ENCODE data around the gene OXT. TPM values are rescaled to one million over a fixed set of nuclear protein-coding genes. Genes with fewer than 3 reads are reported as not detected.
"Not testable (repeated sequence)": the region's sequence is repeated elsewhere in the genome, so short reads cannot be mapped to it uniquely, and the experiment has no call there.

Gene OXT
- total and polyA plus RNA-seq, 9 donors = 0.61 to 0.86 TPM; not detected in 7

DNA sequence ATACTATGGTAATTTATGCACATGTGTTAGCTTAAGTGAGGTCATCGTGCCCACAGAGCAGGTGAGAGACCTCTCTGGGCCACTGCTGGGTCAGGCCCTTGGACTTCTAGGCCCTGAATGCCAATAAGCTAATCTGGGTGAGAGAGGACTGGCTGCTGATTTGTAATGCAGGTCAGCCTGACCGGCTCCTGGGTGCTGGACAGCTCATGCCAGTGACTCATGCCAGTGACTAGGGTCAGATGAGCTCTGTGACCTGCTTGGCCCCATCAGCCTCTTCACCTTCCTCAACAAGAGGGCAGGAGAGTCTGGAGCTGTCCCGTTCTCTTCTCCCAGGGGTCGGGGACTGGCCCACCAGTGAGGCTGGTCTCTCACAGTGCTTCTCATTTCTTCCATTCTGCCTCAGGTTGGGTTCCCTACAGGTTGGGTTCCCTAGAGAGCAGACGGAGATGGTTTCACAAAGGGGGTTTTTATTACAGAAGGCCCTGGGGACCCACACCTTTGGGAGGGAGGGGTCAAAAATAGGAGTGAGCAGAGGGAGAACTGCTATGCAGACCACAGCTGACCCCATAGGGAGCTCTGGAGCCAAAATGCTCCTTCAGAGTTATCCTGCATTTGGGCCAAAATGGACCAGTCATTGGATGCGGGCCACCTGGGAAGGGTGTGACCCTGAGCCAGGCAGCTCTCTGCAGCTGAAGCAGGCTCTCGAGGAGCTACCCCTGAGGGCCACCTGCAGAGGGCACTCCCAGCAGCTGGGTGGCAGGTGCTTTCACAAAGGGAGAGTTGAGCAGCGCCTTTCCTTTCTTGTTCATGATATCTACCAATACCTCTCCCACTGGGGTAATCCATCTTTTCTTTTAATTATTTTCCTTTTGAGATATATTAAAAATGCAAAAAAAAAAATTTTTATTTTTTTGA, 2.2 kb upstream of the OXT start:
- no peak overlapping the region for H3K27ac ChIP-seq
- no peaks in the 10 kb centered on the region for H3K4me1 ChIP-seq (ENCODE audit: insufficient read depth)
- intact Hi-C loops (cut with DNase I) = no loop called here
- no peak overlapping the region for H3K4me3 ChIP-seq
- WGBS, 3 donors = 79 to 86% (median 86%) methylated on average over 8 of the region's 8 CpGs
- H3K27me3 ChIP-seq = no peaks in the 10 kb centered on the region
- DNase-seq = no peak
- H3K36me3 ChIP-seq = no peaks in the 10 kb centered on the region
- H3K9me3 ChIP-seq = no peaks in the 10 kb centered on the region
- TF ChIP-seq EP300 (IDR thresholded peaks at IDR 0.05) (no peak), POLR2A (IDR thresholded peaks at IDR 0.05) (no peak)
- TF ChIP-seq, protein P1, sequence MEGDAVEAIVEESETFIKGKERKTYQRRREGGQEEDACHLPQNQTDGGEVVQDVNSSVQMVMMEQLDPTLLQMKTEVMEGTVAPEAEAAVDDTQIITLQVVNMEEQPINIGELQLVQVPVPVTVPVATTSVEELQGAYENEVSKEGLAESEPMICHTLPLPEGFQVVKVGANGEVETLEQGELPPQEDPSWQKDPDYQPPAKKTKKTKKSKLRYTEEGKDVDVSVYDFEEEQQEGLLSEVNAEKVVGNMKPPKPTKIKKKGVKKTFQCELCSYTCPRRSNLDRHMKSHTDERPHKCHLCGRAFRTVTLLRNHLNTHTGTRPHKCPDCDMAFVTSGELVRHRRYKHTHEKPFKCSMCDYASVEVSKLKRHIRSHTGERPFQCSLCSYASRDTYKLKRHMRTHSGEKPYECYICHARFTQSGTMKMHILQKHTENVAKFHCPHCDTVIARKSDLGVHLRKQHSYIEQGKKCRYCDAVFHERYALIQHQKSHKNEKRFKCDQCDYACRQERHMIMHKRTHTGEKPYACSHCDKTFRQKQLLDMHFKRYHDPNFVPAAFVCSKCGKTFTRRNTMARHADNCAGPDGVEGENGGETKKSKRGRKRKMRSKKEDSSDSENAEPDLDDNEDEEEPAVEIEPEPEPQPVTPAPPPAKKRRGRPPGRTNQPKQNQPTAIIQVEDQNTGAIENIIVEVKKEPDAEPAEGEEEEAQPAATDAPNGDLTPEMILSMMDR (IDR thresholded peaks at IDR 0.05) = no peak

DNA sequence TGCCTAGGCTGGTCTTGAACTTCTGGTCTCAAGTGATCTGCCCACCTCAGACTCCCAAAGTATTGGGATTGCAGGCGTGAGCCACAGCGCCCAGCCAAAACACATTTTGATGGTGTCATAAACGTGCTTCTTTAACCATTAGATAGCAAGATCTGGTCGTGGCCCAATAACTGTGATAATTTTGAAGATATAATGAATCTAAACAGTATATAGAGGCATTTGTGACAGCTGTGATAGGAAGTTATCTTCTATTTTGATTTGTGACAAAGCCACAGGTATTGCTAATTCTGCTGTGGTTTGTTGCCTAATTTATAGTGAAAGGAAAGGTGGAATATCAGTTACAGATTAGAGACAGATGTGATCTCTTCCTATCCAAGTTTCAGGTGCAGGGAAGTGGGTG, 695 bp upstream of the OXT start:
- Histone ChIP-seq H3K27me3 (no peaks in the 10 kb centered on the region), H3K27ac (no peak overlapping the region), H3K4me1 (ENCODE audit: insufficient read depth) (no peaks in the 10 kb centered on the region), H3K36me3 (no peaks in the 10 kb centered on the region), H3K4me3 (no peak overlapping the region), H3K9me3 (no peaks in the 10 kb centered on the region)
- TF ChIP-seq, protein P1 (IDR thresholded peaks at IDR 0.05) = no peak
- TF ChIP-seq POLR2A (IDR thresholded peaks at IDR 0.05) = no peak
- WGBS, 3 donors = 83 to 87% (median 84%) methylated on average over 4 of the region's 4 CpGs
- DNase-seq = no peak
- intact Hi-C loops (cut with DNase I) = no loop called here

DNA sequence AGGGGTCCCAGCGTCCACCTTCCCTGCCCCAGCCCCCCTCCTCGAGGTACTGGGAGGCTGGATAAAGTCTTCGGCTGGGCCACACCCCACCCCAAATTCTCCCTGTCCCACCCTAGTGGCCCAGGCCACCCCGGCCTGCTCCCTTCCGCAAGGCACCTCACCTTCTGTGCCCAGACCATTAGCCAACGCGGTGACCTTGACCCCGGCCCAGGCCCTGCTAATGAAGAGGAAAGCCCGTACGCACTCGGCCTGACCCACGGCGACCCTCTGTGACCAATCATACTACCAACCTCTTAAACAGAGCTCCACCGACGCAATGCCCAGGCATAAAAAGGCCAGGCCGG, 182 bp upstream of the OXT start:
- H3K4me1 ChIP-seq (ENCODE audit: insufficient read depth) = no peaks in the 10 kb centered on the region
- intact Hi-C loops (cut with DNase I) = no loop called here
- H3K27me3 ChIP-seq = no peaks in the 10 kb centered on the region
- no peak for TF ChIP-seq EP300 (IDR thresholded peaks at IDR 0.05)
- no peak for TF ChIP-seq POLR2A (IDR thresholded peaks at IDR 0.05)
- TF ChIP-seq, protein P1 (IDR thresholded peaks at IDR 0.05) = no peak
- no peak overlapping the region for H3K27ac ChIP-seq
- H3K4me3 ChIP-seq = no peak overlapping the region
- DNase-seq = no peak
- 72 to 87% (median 82%) methylated on average over 16 of the region's 16 CpGs for WGBS, 3 donors
- H3K9me3 ChIP-seq = no peaks in the 10 kb centered on the region
- H3K36me3 ChIP-seq = no peaks in the 10 kb centered on the region

DNA sequence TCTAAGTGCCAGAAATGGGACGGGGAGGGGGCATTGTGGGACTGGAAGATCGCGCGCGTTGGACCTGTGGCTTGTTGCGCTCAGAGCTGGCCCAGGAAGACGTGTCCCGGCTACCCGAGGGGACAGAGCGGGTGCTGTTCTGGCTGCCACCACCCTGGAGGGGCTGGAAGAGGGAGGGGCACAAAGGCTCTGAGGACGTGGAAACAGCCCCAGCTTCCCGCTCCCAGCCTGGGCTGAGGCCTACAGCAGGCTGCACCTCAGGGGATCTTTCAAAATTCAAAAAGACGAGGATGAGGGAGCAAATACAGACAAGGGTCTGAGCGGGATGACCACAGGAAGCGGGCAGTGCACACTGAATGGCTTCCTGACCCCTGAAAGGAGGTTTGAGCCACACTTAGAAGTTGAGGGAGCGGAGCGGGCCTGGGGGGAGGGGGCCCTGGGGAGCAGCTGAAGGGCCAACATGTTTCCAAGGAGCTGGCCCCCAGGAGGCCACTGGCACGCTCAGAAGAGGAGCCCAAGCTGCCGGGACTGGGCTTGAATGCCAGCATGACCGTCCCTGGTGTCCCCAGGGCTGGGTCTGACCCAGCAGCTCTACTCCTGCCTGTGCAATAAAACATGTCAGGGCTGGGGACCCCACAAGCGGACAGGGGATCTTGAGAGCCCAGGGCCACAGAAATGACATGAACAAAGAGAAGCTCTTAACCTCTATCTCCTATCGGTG, 1.3 kb downstream of the OXT start:
- no peaks in the 10 kb centered on the region for H3K4me1 ChIP-seq (ENCODE audit: insufficient read depth)
- 73 to 83% (median 74%) methylated on average over 22 of the region's 22 CpGs for WGBS, 3 donors
- H3K4me3 ChIP-seq = no peak overlapping the region
- no peaks in the 10 kb centered on the region for H3K9me3 ChIP-seq
- intact Hi-C loops (cut with DNase I) = no loop called here
- no peaks in the 10 kb centered on the region for H3K27me3 ChIP-seq
- no peak for DNase-seq
- TF ChIP-seq EP300 (IDR thresholded peaks at IDR 0.05) (no peak), POLR2A (IDR thresholded peaks at IDR 0.05) (no peak)
- TF ChIP-seq, protein P1 (IDR thresholded peaks at IDR 0.05) = no peak
- H3K27ac ChIP-seq = no peak overlapping the region
- no peaks in the 10 kb centered on the region for H3K36me3 ChIP-seq

DNA sequence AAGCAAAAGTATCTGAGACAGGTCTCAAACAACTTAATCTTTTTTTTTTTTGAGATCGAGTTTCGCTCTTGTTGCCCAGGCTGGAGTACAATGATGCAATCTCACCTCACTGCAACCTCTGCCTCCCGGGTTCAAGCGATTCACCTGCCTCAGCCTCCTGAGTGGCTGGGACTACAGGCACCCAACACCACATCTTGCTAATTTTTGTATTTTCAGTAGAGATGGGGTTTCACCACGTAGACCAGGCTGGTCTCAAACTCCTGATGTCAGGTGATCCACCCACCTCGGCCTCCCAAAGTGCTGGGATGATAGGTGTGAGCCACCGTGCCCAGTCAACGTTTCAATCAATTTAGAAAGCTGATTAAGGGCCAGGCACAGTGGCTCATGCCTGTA, 1.8 kb downstream of the OXT start:
- DNase-seq; H3K4me1 ChIP-seq (ENCODE audit: insufficient read depth); intact Hi-C loops (cut with DNase I); H3K4me3 ChIP-seq; H3K27me3 ChIP-seq; H3K9me3 ChIP-seq; H3K36me3 ChIP-seq; H3K27ac ChIP-seq: not testable (repeated sequence)
- WGBS, 3 donors = 89 to 93% (median 90%) methylated on average over 8 of the region's 8 CpGs
